MM.1S (cell line): ENCODE results near the gene SATB2.

Source experiments
- DNase-seq: peaks from one replicate; pipeline ENCODE4 v3.0.0-alpha.2; 2015
- H2AFZ ChIP-seq: fragments of 300-600 bp; sonication (generic); 2 replicates; pipeline ENCODE4 v1.6.0; 2016; ENCODE audit warnings: antibody characterized with exemption, low read length
- H3F3A ChIP-seq: fragments of 300-600 bp; sonication (generic); 2 replicates; pipeline ENCODE4 v1.6.1; 2016; ENCODE audit warnings: mild to moderate bottlenecking, antibody characterized with exemption, low read length, moderate library complexity, mixed read lengths; ENCODE audit not compliant: insufficient read depth
- H3K27ac ChIP-seq: fragments of 300-600 bp; sonication (generic); 2 replicates; pipeline ENCODE4 v1.5.1; 2016; ENCODE audit warnings: mild to moderate bottlenecking, low read length
- H3K27me3 ChIP-seq: fragments of 300-600 bp; sonication (generic); replicated peaks from 2 replicates; pipeline ENCODE4 v1.6.0; 2016; ENCODE audit warnings: low read length; ENCODE audit not compliant: insufficient read depth
- H3K36me3 ChIP-seq: fragments of 300-600 bp; sonication (generic); replicated peaks from 2 replicates; pipeline ENCODE4 v1.6.1; 2016; ENCODE audit warnings: mild to moderate bottlenecking, low read length, mixed read lengths; ENCODE audit not compliant: insufficient read depth
- H3K4me1 ChIP-seq: fragments of 300-600 bp; sonication (generic); 2 replicates; pipeline ENCODE4 v1.6.1; 2016; ENCODE audit warnings: low read length, mixed read lengths
- H3K4me2 ChIP-seq: fragments of 300-600 bp; sonication (generic); 2 replicates; pipeline ENCODE4 v1.6.0; 2016; ENCODE audit warnings: low read depth, low read length
- H3K4me3 ChIP-seq: fragments of 300-600 bp; sonication (generic); 2 replicates; pipeline ENCODE4 v1.5.1; 2016; ENCODE audit warnings: low read length, mixed read lengths
- H3K79me2 ChIP-seq: fragments of 300-600 bp; sonication (generic); 2 replicates; pipeline ENCODE4 v1.6.1; 2016; ENCODE audit warnings: mixed run types, low read length, mixed read lengths
- H3K9ac ChIP-seq: fragments of 300-600 bp; sonication (generic); 2 replicates; pipeline ENCODE4 v1.6.1; 2016; ENCODE audit warnings: low read length, mixed read lengths
- H3K9me2 ChIP-seq: fragments of 300-600 bp; sonication (generic); replicated peaks from 2 replicates; pipeline ENCODE4 v1.6.1; 2016; ENCODE audit warnings: mild to moderate bottlenecking, low read length, mixed read lengths; ENCODE audit not compliant: insufficient read depth
- H3K9me3 ChIP-seq: fragments of 300-600 bp; sonication (generic); replicated peaks from 2 replicates; pipeline ENCODE4 v1.6.1; 2016; ENCODE audit warnings: mild to moderate bottlenecking, low read length, mixed read lengths; ENCODE audit not compliant: insufficient read depth
- H4K20me1 ChIP-seq: fragments of 300-600 bp; sonication (generic); 2 replicates; pipeline ENCODE4 v1.6.1; 2016; ENCODE audit warnings: mild to moderate bottlenecking, low read length, moderate library complexity, mixed read lengths; ENCODE audit not compliant: insufficient read depth
- CTCF ChIP-seq: fragments of 300-600 bp; sonication (generic); IDR thresholded peaks from 2 replicates; pipeline ENCODE4 v1.5.1; 2016; ENCODE audit warnings: antibody characterized with exemption, low read length, mixed read lengths
- EZH2 ChIP-seq: fragments of 300-600 bp; sonication (generic); optimal IDR thresholded peaks from 2 replicates; pipeline ENCODE3; 2017; ENCODE audit warnings: low read depth, mild to moderate bottlenecking, antibody characterized with exemption, low read length, mixed read lengths
- EZH2phosphoT487 ChIP-seq: fragments of 300-600 bp; sonication (generic); IDR thresholded peaks from 2 replicates; pipeline ENCODE4 v1.6.1; 2018; ENCODE audit warnings: antibody characterized with exemption, low read length

SATB2 gene

GRCh38 chr2:199456383-199457146 is 1.2 kb downstream of the SATB2 start:
- Histone ChIP-seq H3K4me3 (peak overlapping the region; percentile 89), H3K27ac (no peak overlapping the region), H3K79me2 (no peaks in the 10 kb centered on the region), H3K4me2 (peak overlapping the region; percentile 96), H3K9ac (no peak overlapping the region), H3K9me3 (no peaks in the 10 kb centered on the region), H3K9me2 (no peaks in the 10 kb centered on the region), H3K4me1 (peaks cover 7% of the 10 kb centered on the region; the same call in 1 of the 2 replicates), H3F3A (no peaks in the 10 kb centered on the region), H3K36me3 (no peaks in the 10 kb centered on the region), H4K20me1 (no peaks in the 10 kb centered on the region), H2AFZ (peak overlapping the region; percentile 76; the same call in 1 of the 2 replicates), H3K27me3 (peaks cover 27% of the 10 kb centered on the region)
- no peak for DNase-seq
- no peak for TF ChIP-seq EZH2phosphoT487

GRCh38 chr2:199455545-199456382 is 2.0 kb downstream of the SATB2 start:
- H4K20me1 ChIP-seq: no peaks in the 10 kb centered on the region
- H3K9me2 ChIP-seq: no peaks in the 10 kb centered on the region
- no peak overlapping the region for H3K9ac ChIP-seq
- peaks cover 7% of the 10 kb centered on the region; the same call in 1 of the 2 replicates for H3K4me1 ChIP-seq
- no peak overlapping the region for H3K4me3 ChIP-seq
- TF ChIP-seq EZH2 (no peak), CTCF (no peak), EZH2phosphoT487 (no peak)
- H3K27ac ChIP-seq: no peak overlapping the region
- DNase-seq: no peak
- no peaks in the 10 kb centered on the region for H3F3A ChIP-seq
- H3K27me3 ChIP-seq: peaks cover 19% of the 10 kb centered on the region
- no peaks in the 10 kb centered on the region for H3K36me3 ChIP-seq
- H3K9me3 ChIP-seq: no peaks in the 10 kb centered on the region
- H3K79me2 ChIP-seq: no peaks in the 10 kb centered on the region
- H2AFZ ChIP-seq: no peak overlapping the region
- no peak overlapping the region for H3K4me2 ChIP-seq

- Histone ChIP-seq H3K4me3 (no peak overlapping the region), H3K9ac (no peak overlapping the region), H3K79me2 (no peaks in the 10 kb centered on the region), H3K9me3 (no peaks in the 10 kb centered on the region), H3K36me3 (no peaks in the 10 kb centered on the region), H3K4me1 (peaks cover 2% of the 10 kb centered on the region; the same call in 1 of the 2 replicates), H3K9me2 (no peaks in the 10 kb centered on the region), H3K27me3 (peaks cover 13% of the 10 kb centered on the region), H3K4me2 (no peak overlapping the region), H3K27ac (no peak overlapping the region), H4K20me1 (no peaks in the 10 kb centered on the region), H2AFZ (no peak overlapping the region), H3F3A (no peaks in the 10 kb centered on the region)
- TF ChIP-seq EZH2phosphoT487: no peak
- TF ChIP-seq EZH2: no peak
- no peak for TF ChIP-seq CTCF
- DNase-seq: no peak
Measured at GRCh38 chr2:199455210-199455544, 2.6 kb downstream of the SATB2 start.

- Histone ChIP-seq H3K4me2 (no peak overlapping the region), H3K79me2 (no peaks in the 10 kb centered on the region), H3K27me3 (peaks cover 12% of the 10 kb centered on the region; the same call in 1 of the 2 replicates), H3K9me3 (no peaks in the 10 kb centered on the region), H3K27ac (no peak overlapping the region), H3F3A (no peaks in the 10 kb centered on the region), H4K20me1 (no peaks in the 10 kb centered on the region), H3K36me3 (no peaks in the 10 kb centered on the region), H3K4me1 (no peaks in the 10 kb centered on the region), H3K9me2 (no peaks in the 10 kb centered on the region), H2AFZ (no peak overlapping the region), H3K4me3 (no peak overlapping the region), H3K9ac (no peak overlapping the region)
- no peak for DNase-seq
- TF ChIP-seq EZH2: no peak
- TF ChIP-seq EZH2phosphoT487: no peak
- no peak for TF ChIP-seq CTCF
Measured at GRCh38 chr2:199452991-199453379, 4.8 kb downstream of the SATB2 start.
